SKM-1 (cell line): ENCODE data around the gene CHST9.

ENCODE experiments used
- DNase-seq: peaks from one replicate; lab custom pipeline; 2025; ENCODE audit not compliant: unreplicated experiment; lab: John Stamatoyannopoulos, UW

Gene CHST9

DNA sequence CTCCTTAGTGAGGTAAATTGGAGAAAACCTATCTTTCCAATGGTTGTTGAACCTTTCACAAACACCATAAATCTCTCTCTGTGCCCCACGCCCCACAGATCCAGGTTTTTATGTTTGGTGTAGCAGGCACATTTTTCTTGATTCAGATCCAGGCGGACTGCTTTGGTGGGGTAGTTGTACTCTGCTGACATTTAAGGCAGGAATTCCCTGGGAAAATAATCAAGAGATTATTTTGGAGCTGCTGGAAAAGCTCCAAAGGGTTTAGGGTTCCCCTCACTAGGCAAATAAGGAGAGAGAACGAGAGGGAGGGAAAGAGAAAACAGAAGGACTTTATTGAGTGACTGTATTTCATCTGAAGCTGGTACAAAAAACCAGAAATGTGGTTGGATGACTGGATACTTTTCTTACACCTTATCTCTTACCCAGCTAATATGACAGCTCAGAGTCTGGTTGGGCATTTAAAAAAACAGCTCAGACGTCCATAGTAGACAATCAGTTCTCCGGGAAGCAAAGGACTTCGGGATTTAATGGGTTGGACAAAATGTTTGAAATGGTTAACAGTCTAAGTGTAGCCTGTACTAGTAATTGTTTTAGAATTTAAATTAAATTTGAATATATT is 316.0 kb downstream of the CHST9 start:
- no peak for DNase-seq

DNA sequence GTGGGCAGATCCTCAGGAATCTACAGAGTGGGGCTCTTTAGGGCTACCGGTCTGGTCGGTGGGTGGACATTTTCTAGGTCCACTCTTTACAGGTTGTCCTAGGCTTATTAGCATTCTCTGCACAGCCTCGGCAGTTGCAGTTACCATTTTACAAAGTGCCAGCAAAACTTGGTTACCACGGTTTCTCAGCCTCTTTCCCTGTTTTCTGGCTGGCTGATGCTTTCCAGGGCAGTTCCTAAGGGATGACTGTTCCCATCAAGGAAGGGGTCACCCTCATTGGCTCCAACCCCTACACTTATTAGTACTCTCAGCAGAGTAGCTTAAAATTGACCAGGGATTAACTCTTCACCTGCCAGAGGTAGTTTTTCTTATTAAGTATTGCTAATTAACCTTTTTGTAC is 317.6 kb downstream of the CHST9 start:
- no peak for DNase-seq

DNA sequence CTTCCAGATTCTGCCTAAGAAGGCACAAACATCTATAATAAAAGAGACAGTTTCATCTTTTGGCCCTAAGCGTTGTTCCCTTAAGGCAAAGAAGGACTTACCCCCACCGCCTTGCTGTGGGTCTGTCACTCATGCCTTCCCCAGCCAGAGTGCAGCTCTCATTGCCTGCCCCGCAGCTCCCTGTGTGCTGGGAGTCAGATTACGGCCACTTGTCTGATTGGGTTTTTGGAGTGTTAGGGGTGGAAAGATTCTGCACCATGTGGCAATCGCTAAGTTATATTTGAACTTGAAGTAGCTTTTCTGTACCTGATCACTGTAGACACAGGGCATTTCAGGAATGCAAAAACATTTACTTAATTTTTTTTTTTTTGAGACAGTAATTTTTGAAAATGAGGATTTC is 319.6 kb downstream of the CHST9 start, which contains the start of gene AQP4:
Gene AQP4, minus strand, starts transcription at position 151 of the 400 bp plus-strand sequence. Its CDS starts 18 bp downstream, at position 133.
- no peak for DNase-seq

DNA sequence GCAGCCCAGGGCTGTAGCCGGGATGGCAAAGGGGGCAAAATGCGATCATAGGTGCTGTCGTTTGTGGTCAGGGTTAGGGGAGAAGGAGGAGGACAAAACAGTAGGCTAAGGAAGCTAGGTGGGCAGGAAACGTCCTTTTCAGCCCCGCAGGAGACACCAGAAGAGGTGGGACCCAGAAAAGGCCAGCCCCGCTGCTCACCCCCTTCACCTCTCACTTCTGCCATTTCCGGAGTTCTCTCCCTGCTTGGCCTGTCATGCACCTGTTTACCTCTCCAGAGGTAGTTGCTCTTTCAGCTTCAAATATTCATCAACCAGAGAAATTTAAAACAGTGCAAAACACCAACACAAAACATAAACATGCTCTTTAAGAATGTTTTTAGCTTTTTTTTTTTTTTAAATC is 320.4 kb downstream of the CHST9 start:
- no peak for DNase-seq

DNA sequence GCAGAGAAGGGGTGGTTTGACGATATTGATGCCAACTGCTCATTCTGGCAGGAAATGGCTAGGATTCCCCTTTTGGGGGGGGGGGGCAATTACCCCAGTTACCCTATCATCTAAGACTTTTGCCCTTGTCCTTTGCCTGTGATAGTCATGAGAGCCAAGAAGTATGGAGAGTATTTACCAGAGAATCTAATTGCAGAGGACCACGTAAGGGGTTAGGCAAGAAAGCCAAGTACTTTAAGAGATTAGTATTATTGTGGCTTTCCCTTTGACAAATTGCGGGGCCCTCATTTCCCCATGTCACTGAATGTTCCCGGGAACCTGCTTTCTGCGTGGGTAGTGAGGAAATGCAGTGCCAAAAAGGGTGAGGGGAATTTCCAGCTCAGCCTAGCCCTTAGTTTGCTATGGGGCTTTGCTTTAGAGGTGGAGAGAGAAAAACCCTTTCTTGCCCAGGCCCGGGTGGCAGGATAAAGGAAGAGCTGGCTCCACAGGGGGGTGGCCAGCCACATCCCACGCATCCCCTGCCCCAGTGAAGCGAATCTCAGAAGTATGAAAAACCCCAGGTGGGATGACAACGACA is 321.1 kb downstream of the CHST9 start:
- no peak for DNase-seq

DNA sequence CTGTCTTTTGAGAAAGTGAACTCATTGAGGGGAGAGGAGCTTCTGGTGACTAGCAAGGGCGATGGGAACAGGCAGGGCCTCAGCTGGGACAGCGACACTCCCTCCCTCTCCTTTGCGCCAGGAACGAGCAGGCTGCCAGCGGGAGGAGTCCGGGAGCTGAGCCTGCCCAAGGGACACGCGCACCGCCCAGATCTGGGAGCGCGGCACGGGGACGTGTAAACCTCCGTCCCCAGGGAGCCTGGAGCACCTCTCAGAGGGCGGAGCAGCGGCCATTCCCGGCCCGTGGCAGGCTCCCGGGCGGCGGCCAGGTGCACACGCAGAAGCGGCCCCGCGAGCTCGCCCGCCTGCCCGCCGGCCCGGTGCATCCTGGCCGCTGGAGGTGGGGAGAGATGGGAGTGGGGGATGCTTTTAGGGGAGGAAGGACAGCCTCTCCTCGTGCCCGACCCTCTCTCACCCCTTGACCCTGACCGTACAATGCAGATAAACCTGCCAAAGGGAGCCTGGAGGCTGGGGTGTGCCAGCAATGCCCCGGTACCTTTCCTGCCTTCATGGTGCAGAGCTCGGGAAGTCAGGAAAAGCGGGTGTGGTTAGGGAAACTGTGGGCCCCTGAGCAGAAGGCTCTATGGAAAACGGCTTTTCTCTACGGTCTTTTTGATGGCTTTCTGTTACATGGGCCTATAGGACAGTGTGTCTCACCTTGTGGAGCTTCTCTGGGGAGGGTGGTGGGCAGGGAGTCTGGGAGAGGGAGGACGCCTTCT is 321.8 kb downstream of the CHST9 start:
- DNase-seq = no peak

DNA sequence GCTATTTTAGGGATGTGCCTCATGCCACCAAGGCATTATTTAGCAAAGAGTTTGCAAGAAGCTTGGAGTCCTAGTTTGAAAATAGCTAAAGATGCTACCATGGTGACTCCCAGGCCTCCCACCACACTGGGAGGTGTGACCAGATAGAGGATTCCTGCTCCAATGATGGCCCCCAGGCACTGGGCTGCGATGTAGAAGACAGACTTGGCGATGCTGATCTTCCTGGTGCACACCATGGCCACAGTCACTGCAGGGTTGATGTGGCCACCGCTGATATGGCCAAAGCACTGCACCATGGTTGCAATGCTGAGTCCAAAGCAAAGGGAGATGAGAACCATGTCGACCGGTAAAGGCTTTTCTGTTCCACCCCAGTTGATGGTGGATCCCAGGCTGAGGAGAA is 323.0 kb downstream of the CHST9 start:
- DNase-seq = no peak
